Muscle layer of colon (tissue), 2 donors: Measurements from ENCODE around the gene RAB20.

Experiments used
- H3K27ac ChIP-seq: one replicate; pipeline ENCODE4 v1.7.0; 2013; ENCODE audit warnings: low read depth, mild to moderate bottlenecking, low read length, moderate library complexity
- H3K27me3 ChIP-seq, 2 donors: one replicate each; pipeline ENCODE4 v1.7.0; 2013; ENCODE audit warnings: low read length in 2 of 2, mild to moderate bottlenecking in 2 of 2; ENCODE audit not compliant: insufficient read depth in 2 of 2, control insufficient read depth in 1 of 2
- H3K36me3 ChIP-seq: one replicate; pipeline ENCODE4 v1.7.0; 2013; ENCODE audit warnings: mild to moderate bottlenecking, low read length; ENCODE audit not compliant: insufficient read depth
- H3K4me1 ChIP-seq: one replicate; pipeline ENCODE4 v1.7.0; 2013; ENCODE audit warnings: mild to moderate bottlenecking, low read length; ENCODE audit not compliant: insufficient read depth
- H3K4me3 ChIP-seq, 2 donors: one replicate each; pipeline ENCODE4 v1.7.0; 2013; ENCODE audit warnings: low read length in 2 of 2, low read depth in 1 of 2, mild to moderate bottlenecking in 1 of 2, moderate library complexity in 1 of 2
- H3K9ac ChIP-seq: one replicate; pipeline ENCODE4 v1.7.0; 2013; ENCODE audit warnings: low read length
- H3K9me3 ChIP-seq: one replicate; pipeline ENCODE4 v1.7.0; 2013; ENCODE audit warnings: mild to moderate bottlenecking, low read length
- donor health status: abdominal sarcoma.
- donor health status: Adenocarcinoma of cecum.

Gene RAB20

GRCh38 chr13:110551284-110551683 lies 10.2 kb downstream of the RAB20 start:
- H3K27me3 ChIP-seq: no peaks in the 10 kb centered on the region
- H3K27ac ChIP-seq: no peak overlapping the region
- H3K9ac ChIP-seq: no peak overlapping the region
- no peaks in the 10 kb centered on the region for H3K36me3 ChIP-seq
- H3K4me1 ChIP-seq: no peaks in the 10 kb centered on the region
- no peaks in the 10 kb centered on the region for H3K9me3 ChIP-seq
- no peak overlapping the region for H3K4me3 ChIP-seq

- Histone ChIP-seq H3K36me3 (no peaks in the 10 kb centered on the region), H3K27me3 (no peaks in the 10 kb centered on the region), H3K9me3 (no peaks in the 10 kb centered on the region), H3K9ac (no peak overlapping the region), H3K4me1 (no peaks in the 10 kb centered on the region), H3K4me3 (no peak overlapping the region), H3K27ac (no peak overlapping the region)
These were observed 11.7 kb downstream of the RAB20 start for GRCh38 chr13:110549795-110550160.

DNA sequence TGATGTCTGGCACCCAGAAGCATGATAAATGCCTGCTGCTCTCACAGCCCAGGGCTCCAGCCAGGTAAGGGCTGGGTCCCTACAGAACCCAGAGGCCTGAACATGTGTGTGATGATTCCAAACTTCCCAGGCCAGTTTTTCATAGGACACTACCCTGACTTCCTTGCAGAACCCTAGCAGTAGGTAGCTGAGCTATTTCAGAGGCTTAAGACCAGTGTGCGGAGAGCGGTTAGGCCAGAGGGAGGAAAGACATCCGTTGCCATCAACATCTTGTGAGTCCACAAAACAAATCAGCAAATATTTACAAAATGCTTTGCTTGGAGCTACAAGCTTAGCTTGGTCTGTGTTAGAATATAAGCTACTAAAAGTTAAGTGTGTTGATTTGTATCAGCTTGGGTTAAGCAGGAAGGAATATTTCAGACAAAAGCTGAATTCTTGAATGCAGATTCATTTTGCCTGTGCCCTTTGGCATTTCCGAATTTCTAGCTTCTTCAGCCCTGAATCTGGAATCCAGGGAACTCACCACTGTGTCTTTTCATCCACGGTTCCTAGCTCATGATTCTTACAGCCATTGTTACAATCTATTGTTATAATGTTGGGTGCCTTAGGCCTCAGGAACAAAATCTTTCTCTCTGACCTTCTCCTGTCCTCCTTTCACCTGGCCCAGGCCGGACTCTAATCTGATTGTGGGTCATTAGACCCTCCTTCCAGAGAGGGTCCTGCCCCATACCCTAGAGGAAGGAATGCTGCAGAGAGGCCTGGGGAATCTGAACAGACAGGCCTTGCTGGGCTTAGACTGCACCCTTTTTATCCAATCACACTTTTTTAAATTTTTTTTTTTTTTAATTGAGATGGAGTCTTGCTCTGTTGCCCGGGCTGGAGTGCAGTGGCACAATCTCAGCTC lies 12.4 kb downstream of the RAB20 start:
- H3K27me3 ChIP-seq: no peaks in the 10 kb centered on the region
- no peak overlapping the region for H3K9ac ChIP-seq
- no peaks in the 10 kb centered on the region for H3K9me3 ChIP-seq
- H3K36me3 ChIP-seq: no peaks in the 10 kb centered on the region
- H3K4me1 ChIP-seq: no peaks in the 10 kb centered on the region
- H3K27ac ChIP-seq: no peak overlapping the region
- no peak overlapping the region for H3K4me3 ChIP-seq

- Histone ChIP-seq H3K9me3 (no peaks in the 10 kb centered on the region), H3K27me3 (no peaks in the 10 kb centered on the region), H3K27ac (no peak overlapping the region), H3K4me1 (peaks cover 9% of the 10 kb centered on the region), H3K36me3 (no peaks in the 10 kb centered on the region), H3K4me3 (no peak overlapping the region), H3K9ac (no peak overlapping the region)
These were observed 14.6 kb downstream of the RAB20 start for GRCh38 chr13:110546926-110547325.

GRCh38 chr13:110546378-110546777 lies 15.1 kb downstream of the RAB20 start:
- Histone ChIP-seq H3K27me3 (no peaks in the 10 kb centered on the region), H3K4me1 (peaks cover 14% of the 10 kb centered on the region), H3K9me3 (no peaks in the 10 kb centered on the region), H3K9ac (no peak overlapping the region), H3K27ac (no peak overlapping the region), H3K4me3 (no peak overlapping the region), H3K36me3 (no peaks in the 10 kb centered on the region)

GRCh38 chr13:110542169-110542796 lies 19.2 kb downstream of the RAB20 start:
- Histone ChIP-seq H3K4me1 (peaks cover 18% of the 10 kb centered on the region), H3K27me3 (no peaks in the 10 kb centered on the region), H3K36me3 (no peaks in the 10 kb centered on the region), H3K9me3 (no peaks in the 10 kb centered on the region), H3K4me3 (no peak overlapping the region), H3K9ac (no peak overlapping the region), H3K27ac (peak overlapping the region; percentile 24)

- Histone ChIP-seq H3K4me3 (no peak overlapping the region), H3K36me3 (no peaks in the 10 kb centered on the region), H3K9ac (no peak overlapping the region), H3K9me3 (no peaks in the 10 kb centered on the region), H3K4me1 (peaks cover 18% of the 10 kb centered on the region), H3K27ac (peak overlapping the region; percentile 61), H3K27me3 (no peaks in the 10 kb centered on the region)
These were observed 20.0 kb downstream of the RAB20 start for GRCh38 chr13:110541526-110541920.

DNA sequence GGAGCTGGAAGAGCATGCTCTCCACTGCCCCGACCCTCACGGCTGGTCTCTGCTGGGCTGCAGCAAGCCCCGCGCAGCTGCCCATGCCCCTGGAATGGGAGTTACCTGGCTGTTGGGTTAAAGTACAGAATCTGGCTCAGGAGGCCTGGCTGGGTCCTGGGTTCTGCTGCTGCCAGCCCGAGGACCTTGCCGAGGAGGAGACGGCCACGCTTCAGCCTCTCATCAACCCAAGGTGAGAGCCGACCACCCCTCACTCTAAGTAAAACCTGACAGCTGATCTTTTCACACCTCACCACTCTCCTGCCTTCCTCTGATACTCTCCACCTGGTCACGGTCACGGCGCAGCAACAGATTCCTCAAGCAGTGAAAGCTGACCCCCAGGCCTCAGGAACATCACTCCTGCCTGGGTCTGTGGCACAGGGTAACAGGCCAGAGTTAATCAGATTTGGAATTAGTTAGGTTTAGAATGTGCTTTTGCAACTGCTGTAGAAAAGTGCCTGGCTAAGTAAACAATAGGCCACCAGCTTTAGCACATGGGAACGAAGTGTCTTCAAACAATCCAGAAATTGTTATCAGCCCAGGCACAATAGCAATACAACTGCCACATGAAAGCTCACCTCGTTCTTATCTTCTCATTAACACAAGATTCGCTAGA lies 20.5 kb downstream of the RAB20 start:
- H3K9me3 ChIP-seq: no peaks in the 10 kb centered on the region
- H3K27me3 ChIP-seq: no peaks in the 10 kb centered on the region
- H3K4me1 ChIP-seq: peaks cover 18% of the 10 kb centered on the region
- no peaks in the 10 kb centered on the region for H3K36me3 ChIP-seq
- no peak overlapping the region for H3K9ac ChIP-seq
- H3K27ac ChIP-seq: peak overlapping the region; percentile 61
- H3K4me3 ChIP-seq: no peak overlapping the region

- no peaks in the 10 kb centered on the region for H3K9me3 ChIP-seq
- no peaks in the 10 kb centered on the region for H3K27me3 ChIP-seq
- no peaks in the 10 kb centered on the region for H3K36me3 ChIP-seq
- no peak overlapping the region for H3K4me3 ChIP-seq
- peaks cover 18% of the 10 kb centered on the region for H3K4me1 ChIP-seq
- H3K27ac ChIP-seq: no peak overlapping the region
- no peak overlapping the region for H3K9ac ChIP-seq
These were observed 21.6 kb downstream of the RAB20 start for GRCh38 chr13:110539894-110540293.

- Histone ChIP-seq H3K9me3 (no peaks in the 10 kb centered on the region), H3K4me1 (peaks cover 18% of the 10 kb centered on the region), H3K27me3 (no peaks in the 10 kb centered on the region), H3K4me3 (no peak overlapping the region), H3K9ac (no peak overlapping the region), H3K27ac (no peak overlapping the region), H3K36me3 (no peaks in the 10 kb centered on the region)
These were observed 22.9 kb downstream of the RAB20 start for GRCh38 chr13:110538632-110539031.

DNA sequence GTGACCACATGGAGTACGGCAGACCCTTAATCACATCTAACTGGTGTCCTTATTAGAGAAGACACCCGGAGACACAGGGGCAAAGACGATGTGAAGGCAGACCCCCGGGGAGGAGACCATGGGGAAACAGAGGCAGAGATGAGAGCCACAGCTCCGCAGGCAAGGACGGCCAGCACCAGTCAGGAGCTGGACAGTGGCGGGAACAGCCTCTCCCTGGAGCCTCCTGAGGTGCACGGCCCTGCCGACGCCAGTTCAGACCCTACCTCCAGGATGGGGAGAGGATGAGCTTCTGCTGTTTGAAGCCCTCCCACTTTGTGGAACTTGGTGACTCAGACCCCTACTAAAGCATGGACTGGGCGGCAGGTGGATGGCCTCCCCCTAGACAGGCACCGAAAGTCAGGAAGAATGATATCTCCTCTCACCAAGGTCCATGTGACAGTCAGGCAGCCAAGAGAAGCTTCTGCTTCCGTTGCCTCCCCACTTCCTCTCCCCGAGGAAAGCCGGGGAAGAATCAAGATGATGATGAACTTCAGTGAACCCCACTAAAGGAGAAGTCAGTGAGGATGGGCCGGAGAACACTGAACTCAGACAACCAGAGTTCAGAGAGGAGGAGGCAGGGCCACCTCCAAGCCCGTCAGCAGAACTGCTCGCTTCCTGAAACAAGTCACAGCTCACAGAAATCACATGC lies 25.4 kb downstream of the RAB20 start:
- Histone ChIP-seq H3K9ac (no peak overlapping the region), H3K9me3 (no peaks in the 10 kb centered on the region), H3K4me1 (peaks cover 3% of the 10 kb centered on the region), H3K36me3 (no peaks in the 10 kb centered on the region), H3K27ac (no peak overlapping the region), H3K4me3 (no peak overlapping the region), H3K27me3 (no peaks in the 10 kb centered on the region)
